Measurements from ENCODE around the gene PXDN. TPM values are rescaled to one million over a fixed set of nuclear protein-coding genes. Genes with fewer than 3 reads are reported as not detected.
A peak's percentile ranks its signal among the peaks of the same experiment; 100 is the strongest.

Gene PXDN
- total and polyA plus RNA-seq, 2 of the 4 experiments (the other 2 are of a cell fraction): 153 to 332 TPM

GRCh38 chr2:1738163-1738562 is 6.2 kb downstream of the PXDN start:
- dilution Hi-C loops (cut with HindIII; ENCODE audit: low sequenced_read_pairs, unreplicated experiment): no loop called here
- H4K8ac ChIP-seq (ENCODE audit: low read depth in 2 of 2, low read length in 2 of 2): no peak overlapping the region
- POLR2A ChIA-PET (ENCODE audit: unreplicated experiment): no interaction called here
- peak overlapping the region; percentile 46; the same call in 1 of the 2 replicates for H3K18ac ChIP-seq (ENCODE audit: low read depth, low read length)
- no peak for DNase-seq
- TF ChIP-seq CEBPB (IDR thresholded peaks at IDR 0.05; ENCODE audit: low read depth, low read length) (no peak), RCOR1 (IDR thresholded peaks at IDR 0.05; ENCODE audit: insufficient replicate concordance, low read length) (no peak), RFX5 (IDR thresholded peaks at IDR 0.05; ENCODE audit: low read depth, low read length) (no peak), MAZ (IDR thresholded peaks at IDR 0.05; ENCODE audit: borderline replicate concordance, low read depth, low read length) (no peak), ELK1 (IDR thresholded peaks at IDR 0.05; ENCODE audit: borderline replicate concordance, low read depth, low read length) (no peak), MXI1 (IDR thresholded peaks at IDR 0.05; ENCODE audit: borderline replicate concordance, low read depth, low read length) (no peak), FOS (IDR thresholded peaks at IDR 0.05; ENCODE audit: low read depth, low read length) (no peak), NFE2L2 (IDR thresholded peaks at IDR 0.05; ENCODE audit: low read depth, low read length) (no peak), SMC3 (IDR thresholded peaks at IDR 0.05; ENCODE audit: low read depth, low read length) (no peak), MAFK (IDR thresholded peaks at IDR 0.05; ENCODE audit: low read depth, low read length) (no peak), POLR2A (IDR thresholded peaks at IDR 0.05; ENCODE audit: low read depth, low read length) (no peak), RAD21 (IDR thresholded peaks at IDR 0.05; ENCODE audit: low read length) (no peak), BHLHE40 (IDR thresholded peaks at IDR 0.05; ENCODE audit: low read depth, low read length) (no peak), CHD1 (IDR thresholded peaks at IDR 0.05; ENCODE audit: low read depth, low read length) (no peak)
- TF ChIP-seq, protein P1, sequence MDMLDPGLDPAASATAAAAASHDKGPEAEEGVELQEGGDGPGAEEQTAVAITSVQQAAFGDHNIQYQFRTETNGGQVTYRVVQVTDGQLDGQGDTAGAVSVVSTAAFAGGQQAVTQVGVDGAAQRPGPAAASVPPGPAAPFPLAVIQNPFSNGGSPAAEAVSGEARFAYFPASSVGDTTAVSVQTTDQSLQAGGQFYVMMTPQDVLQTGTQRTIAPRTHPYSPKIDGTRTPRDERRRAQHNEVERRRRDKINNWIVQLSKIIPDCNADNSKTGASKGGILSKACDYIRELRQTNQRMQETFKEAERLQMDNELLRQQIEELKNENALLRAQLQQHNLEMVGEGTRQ (IDR thresholded peaks at IDR 0.05; ENCODE audit: low read depth, low read length): no peak
- TF ChIP-seq, protein P2, sequence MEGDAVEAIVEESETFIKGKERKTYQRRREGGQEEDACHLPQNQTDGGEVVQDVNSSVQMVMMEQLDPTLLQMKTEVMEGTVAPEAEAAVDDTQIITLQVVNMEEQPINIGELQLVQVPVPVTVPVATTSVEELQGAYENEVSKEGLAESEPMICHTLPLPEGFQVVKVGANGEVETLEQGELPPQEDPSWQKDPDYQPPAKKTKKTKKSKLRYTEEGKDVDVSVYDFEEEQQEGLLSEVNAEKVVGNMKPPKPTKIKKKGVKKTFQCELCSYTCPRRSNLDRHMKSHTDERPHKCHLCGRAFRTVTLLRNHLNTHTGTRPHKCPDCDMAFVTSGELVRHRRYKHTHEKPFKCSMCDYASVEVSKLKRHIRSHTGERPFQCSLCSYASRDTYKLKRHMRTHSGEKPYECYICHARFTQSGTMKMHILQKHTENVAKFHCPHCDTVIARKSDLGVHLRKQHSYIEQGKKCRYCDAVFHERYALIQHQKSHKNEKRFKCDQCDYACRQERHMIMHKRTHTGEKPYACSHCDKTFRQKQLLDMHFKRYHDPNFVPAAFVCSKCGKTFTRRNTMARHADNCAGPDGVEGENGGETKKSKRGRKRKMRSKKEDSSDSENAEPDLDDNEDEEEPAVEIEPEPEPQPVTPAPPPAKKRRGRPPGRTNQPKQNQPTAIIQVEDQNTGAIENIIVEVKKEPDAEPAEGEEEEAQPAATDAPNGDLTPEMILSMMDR (conservative IDR thresholded peaks at IDR 0.05; ENCODE audit: low read depth, low read length): no peak
- no peak overlapping the region; the same call in 2 of the 3 replicates for H2BK15ac ChIP-seq (ENCODE audit: low read depth, low read length)
- peaks cover 32% of the 10 kb centered on the region for H3K9me1 ChIP-seq (ENCODE audit: insufficient read depth, low read length)
- peak overlapping the region; percentile 88 for H2BK5ac ChIP-seq (ENCODE audit: low read depth, low read length, poor library complexity, severe bottlenecking)
- H3K36me3 ChIP-seq (ENCODE audit: control insufficient read depth, insufficient read depth, low read length): peaks cover 15% of the 10 kb centered on the region
- H3K4me1 ChIP-seq (ENCODE audit: control insufficient read depth, insufficient read depth, low read length): peaks cover 44% of the 10 kb centered on the region
- WGBS, 2 experiments (ENCODE audit: extremely low coverage in 2 of 2, insufficient read length in 1 of 2): 100% methylated on average over 1 of the region's 7 CpGs; no CpG with 5 or more reads in 1 of the 2 experiments
- H3K9me3 ChIP-seq (ENCODE audit: control insufficient read depth, insufficient read depth, low read length): peaks cover 3% of the 10 kb centered on the region; the same call in 1 of the 2 replicates
- H4K20me1 ChIP-seq (ENCODE audit: insufficient read depth, low read length): peaks cover 78% of the 10 kb centered on the region
- H3K4me2 ChIP-seq (ENCODE audit: low read depth, low read length): no peak overlapping the region
- H3K27ac ChIP-seq (ENCODE audit: insufficient read depth, low read length): peak overlapping the region; percentile 22; the same call in 1 of the 2 replicates
- H2BK120ac ChIP-seq (ENCODE audit: low read depth, low read length): no peak overlapping the region; the same call in 1 of the 2 replicates
- no peak overlapping the region for H4K5ac ChIP-seq (ENCODE audit: low read depth, low read length)
- intact Hi-C loops (cut with micrococcal nuclease): no loop called here
- H2AK5ac ChIP-seq (ENCODE audit: low read depth, low read length): no peak overlapping the region
- H2AK9ac ChIP-seq (replicated peaks; ENCODE audit: low read depth, low read length, poor library complexity): no peak overlapping the region
- peaks cover 8 to 43% of the 10 kb centered on the region in 2 experiments; a peak in 3 of 4 replicates for H3K79me1 ChIP-seq (ENCODE audit: low read depth in 1 of 2, low read length in 2 of 2)
- no peak overlapping the region; the same call in 1 of the 2 replicates for H3K14ac ChIP-seq (replicated peaks; ENCODE audit: low read depth, low read length)
- no TSS peak for BruUV-seq (replicated peaks)
- no peak for ATAC-seq (ENCODE audit: low read depth)
- H3K27me3 ChIP-seq (ENCODE audit: control insufficient read depth, insufficient read depth, low read length): no peaks in the 10 kb centered on the region
- H3K4ac ChIP-seq (ENCODE audit: low read depth, low read length): no peak overlapping the region; the same call in 1 of the 2 replicates
- 0 out of 2 replicates have a peak overlapping the region, but pooled peaks have one; percentile 3 for H2BK20ac ChIP-seq (ENCODE audit: low read depth, low read length)
- peak overlapping the region; percentile 56; the same call in 1 of the 2 replicates for H3K23ac ChIP-seq (ENCODE audit: low read depth, low read length)
- H2AFZ ChIP-seq (replicated peaks; ENCODE audit: low read length, poor library complexity): no peak overlapping the region
- in situ Hi-C loops (cut with MboI; ENCODE audit: low sequenced_read_pairs): no loop called here
- CTCF ChIA-PET: interaction anchor here (0.6 to 1.4 kb wide), 2 partner anchors 63 to 80 kb away, joined by 4 to 10 read pairs; no protein-coding TSS in a partner anchor
- H3K9ac ChIP-seq (ENCODE audit: low read depth, low read length): no peak overlapping the region
- no peak overlapping the region for H3K4me3 ChIP-seq (ENCODE audit: insufficient read depth, low read depth, low read length)
- H3K56ac ChIP-seq (ENCODE audit: extremely low read depth, insufficient read depth, low read length): no peak overlapping the region
- H4K91ac ChIP-seq (ENCODE audit: insufficient read depth, low read depth, low read length): 0 out of 2 replicates have a peak overlapping the region, but pooled peaks have one; percentile 1
